GM23338 (cell line): ENCODE data around the gene GLCE.

Experiments
- CREB1 ChIP-seq: fragments of 250-450 bp; sonication (Bioruptor Pico); IDR thresholded peaks from 2 replicates; pipeline ENCODE4 v1.5.0; 2020; ENCODE audit warnings: low read depth, mild to moderate bottlenecking, moderate library complexity
- POLR2AphosphoS5 ChIP-seq: IDR thresholded peaks from 2 replicates; pipeline ENCODE4 v1.6.1; 2016; ENCODE audit warnings: antibody characterized with exemption, low read depth
- TF ChIP-seq, protein P1 (sequence below), 2 experiments: fragments of 200-600 bp in 1 of 2; sonication (generic) in 1 of 2; conservative IDR thresholded peaks; 2 replicates each; pipeline versions ENCODE4 v1.5.1 to v1.6.1; 2016 to 2017; ENCODE audit warnings: antibody characterized with exemption in 2 of 2, low read depth in 2 of 2, mild to moderate bottlenecking in 2 of 2, moderate library complexity in 1 of 2

DNA sequence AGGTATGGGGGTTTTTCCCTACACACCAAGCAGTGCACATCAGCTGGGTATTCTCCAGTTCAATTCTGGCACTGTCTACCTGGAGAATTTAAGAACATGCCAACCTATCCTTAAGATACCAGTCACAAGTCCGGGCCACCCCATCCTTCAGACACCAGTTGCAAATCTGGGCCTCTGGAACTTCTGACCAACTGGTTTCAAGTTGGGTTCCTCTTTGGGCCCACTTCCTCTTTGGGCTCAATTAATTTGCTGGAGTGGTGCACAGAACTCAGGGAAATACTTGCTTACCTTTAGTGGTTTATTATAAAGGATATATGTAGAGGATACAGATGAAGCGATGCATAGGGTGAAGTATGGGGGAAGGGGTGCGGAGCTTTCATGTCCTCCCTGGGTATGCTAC is 25.3 kb downstream of the GLCE start:
- TF ChIP-seq CREB1 (CRISPR knock-in tag) (no peak), POLR2AphosphoS5 (no peak)
- TF ChIP-seq, protein P1, sequence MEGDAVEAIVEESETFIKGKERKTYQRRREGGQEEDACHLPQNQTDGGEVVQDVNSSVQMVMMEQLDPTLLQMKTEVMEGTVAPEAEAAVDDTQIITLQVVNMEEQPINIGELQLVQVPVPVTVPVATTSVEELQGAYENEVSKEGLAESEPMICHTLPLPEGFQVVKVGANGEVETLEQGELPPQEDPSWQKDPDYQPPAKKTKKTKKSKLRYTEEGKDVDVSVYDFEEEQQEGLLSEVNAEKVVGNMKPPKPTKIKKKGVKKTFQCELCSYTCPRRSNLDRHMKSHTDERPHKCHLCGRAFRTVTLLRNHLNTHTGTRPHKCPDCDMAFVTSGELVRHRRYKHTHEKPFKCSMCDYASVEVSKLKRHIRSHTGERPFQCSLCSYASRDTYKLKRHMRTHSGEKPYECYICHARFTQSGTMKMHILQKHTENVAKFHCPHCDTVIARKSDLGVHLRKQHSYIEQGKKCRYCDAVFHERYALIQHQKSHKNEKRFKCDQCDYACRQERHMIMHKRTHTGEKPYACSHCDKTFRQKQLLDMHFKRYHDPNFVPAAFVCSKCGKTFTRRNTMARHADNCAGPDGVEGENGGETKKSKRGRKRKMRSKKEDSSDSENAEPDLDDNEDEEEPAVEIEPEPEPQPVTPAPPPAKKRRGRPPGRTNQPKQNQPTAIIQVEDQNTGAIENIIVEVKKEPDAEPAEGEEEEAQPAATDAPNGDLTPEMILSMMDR (conservative IDR thresholded peaks at IDR 0.05; ENCODE audit: low read depth in 2 of 2): no peak
